ENCODE data around the gene CARM1. TPM values are rescaled to one million over a fixed set of nuclear protein-coding genes. Genes with fewer than 3 reads are reported as not detected.

Gene CARM1
- polyA plus RNA-seq, 1 experiment, result 23.5 TPM

- POLR2A ChIA-PET, result interaction anchor here (1.2 kb wide), 1 partner anchor 309 kb away, joined by 11 read pairs; no protein-coding TSS in a partner anchor
- TF ChIP-seq CTCF (IDR thresholded peaks at IDR 0.05; ENCODE audit: low read depth, low read length), result no peak
- H3K4me3 ChIP-seq (ENCODE audit: low read depth, low read length), result no peak overlapping the region
- no peaks in the 10 kb centered on the region for H3K9me3 ChIP-seq (ENCODE audit: control insufficient read depth, insufficient read depth, low read length)
- CTCF ChIA-PET, result interaction anchor here (0.6 to 2.3 kb wide), 4 partner anchors 9 to 164 kb away, joined by 3 to 13 read pairs (median 5); partner anchors contain the start of gene DNM2
- H3K27ac ChIP-seq (ENCODE audit: low read depth, low read length), result no peak overlapping the region
- DNase-seq (ENCODE audit: low read depth, low spot score), result no peak
- H3K27me3 ChIP-seq (ENCODE audit: control insufficient read depth, insufficient read depth, low read length), result no peaks in the 10 kb centered on the region
Observed at GRCh38 chr19:10881403-10882107, 10.2 kb downstream of the CARM1 start.

- CTCF ChIA-PET, result interaction anchor here (0.6 to 2.3 kb wide), 3 partner anchors 9 to 164 kb away, joined by 3 to 6 read pairs (median 4); partner anchors contain the start of gene DNM2
- POLR2A ChIA-PET, result interaction anchor here (1.2 kb wide), 1 partner anchor 308 kb away, joined by 11 read pairs; no protein-coding TSS in a partner anchor
- DNase-seq (ENCODE audit: low read depth, low spot score), result no peak
Observed at GRCh38 chr19:10882108-10882457, 10.7 kb downstream of the CARM1 start.

GRCh38 chr19:10884274-10884673, 12.9 kb downstream of the CARM1 start:
- ChIA-PET CTCF (interaction anchor here (1.6 kb wide), 1 partner anchor 13 kb away, joined by 8 read pairs; no protein-coding TSS in a partner anchor), POLR2A (no interaction called here)
- no peak for DNase-seq (ENCODE audit: low read depth, low spot score)
- peak overlapping the region; percentile 39 for H3K27ac ChIP-seq (ENCODE audit: low read depth, low read length)
- TF ChIP-seq CTCF (IDR thresholded peaks at IDR 0.05; ENCODE audit: low read depth, low read length), result no peak
- no peaks in the 10 kb centered on the region for H3K27me3 ChIP-seq (ENCODE audit: control insufficient read depth, insufficient read depth, low read length)
- H3K9me3 ChIP-seq (ENCODE audit: control insufficient read depth, insufficient read depth, low read length), result no peaks in the 10 kb centered on the region
- no peak overlapping the region for H3K4me3 ChIP-seq (ENCODE audit: low read depth, low read length)

More at GRCh38 chr19:10882108-10882457, 10.7 kb downstream of the CARM1 start:
- no peaks in the 10 kb centered on the region for H3K9me3 ChIP-seq (ENCODE audit: control insufficient read depth, insufficient read depth, low read length)
- no peak overlapping the region for H3K27ac ChIP-seq (ENCODE audit: low read depth, low read length)
- H3K4me3 ChIP-seq (ENCODE audit: low read depth, low read length), result no peak overlapping the region
- no peak for TF ChIP-seq CTCF (IDR thresholded peaks at IDR 0.05; ENCODE audit: low read depth, low read length)
- H3K27me3 ChIP-seq (ENCODE audit: control insufficient read depth, insufficient read depth, low read length), result no peaks in the 10 kb centered on the region

GRCh38 chr19:10885201-10886169, 14.1 kb downstream of the CARM1 start:
- Histone ChIP-seq H3K27ac (ENCODE audit: low read depth, low read length) (peak overlapping the region; percentile 47), H3K27me3 (ENCODE audit: control insufficient read depth, insufficient read depth, low read length) (no peaks in the 10 kb centered on the region), H3K4me3 (ENCODE audit: low read depth, low read length) (no peak overlapping the region), H3K9me3 (ENCODE audit: control insufficient read depth, insufficient read depth, low read length) (no peaks in the 10 kb centered on the region)
- ChIA-PET POLR2A (interaction anchor here (0.7 kb wide), 1 partner anchor 132 kb away, joined by 3 read pairs; no protein-coding TSS in a partner anchor), CTCF (interaction anchor here (0.6 to 1.6 kb wide), 5 partner anchors 11 to 21 kb away, joined by 3 to 8 read pairs (median 4); no protein-coding TSS in a partner anchor)
- no peak for TF ChIP-seq CTCF (IDR thresholded peaks at IDR 0.05; ENCODE audit: low read depth, low read length)
- no peak for DNase-seq (ENCODE audit: low read depth, low spot score)
